Duodenal mucosa (tissue), 2 donors: Measurements from ENCODE around the gene FOXL1.

Source experiments
- H3K27ac ChIP-seq: one replicate; pipeline ENCODE4 v1.7.0; 2013; ENCODE audit warnings: low read depth, low read length
- H3K27me3 ChIP-seq, 2 donors: one replicate each; pipeline ENCODE4 v1.7.0; 2013; ENCODE audit warnings: low read length in 2 of 2, control low read depth in 1 of 2; ENCODE audit not compliant: insufficient read depth in 2 of 2, control insufficient read depth in 1 of 2
- H3K36me3 ChIP-seq, 2 donors: one replicate each; pipeline ENCODE4 v1.7.0; 2013; ENCODE audit warnings: low read length in 2 of 2, control low read depth in 1 of 2; ENCODE audit not compliant: insufficient read depth in 2 of 2, control insufficient read depth in 1 of 2
- H3K4me1 ChIP-seq, 2 donors: one replicate each; pipeline ENCODE4 v1.7.0; 2013; ENCODE audit warnings: low read length in 2 of 2, control low read depth in 1 of 2; ENCODE audit not compliant: insufficient read depth in 2 of 2, control insufficient read depth in 1 of 2
- H3K4me3 ChIP-seq, 2 donors: one replicate each; pipeline ENCODE4 v1.7.0; 2013; ENCODE audit warnings: low read length in 2 of 2, low read depth in 1 of 2
- H3K9ac ChIP-seq, 2 donors: one replicate each; pipeline ENCODE4 v1.7.0; 2013; ENCODE audit warnings: low read length in 2 of 2, low read depth in 1 of 2
- H3K9me3 ChIP-seq, 2 donors: one replicate each; pipeline ENCODE4 v1.7.0; 2013; ENCODE audit warnings: low read length in 2 of 2, control low read depth in 1 of 2; ENCODE audit not compliant: control insufficient read depth in 1 of 2

FOXL1 gene

GRCh38 chr16:86630471-86630870 lies 52.1 kb downstream of the FOXL1 start:
- H3K27ac ChIP-seq, result no peak overlapping the region
- H3K9ac ChIP-seq, result no peak overlapping the region
- no peaks in the 10 kb centered on the region for H3K36me3 ChIP-seq
- H3K4me1 ChIP-seq, result no peaks in the 10 kb centered on the region
- no peaks in the 10 kb centered on the region for H3K27me3 ChIP-seq
- no peak overlapping the region for H3K4me3 ChIP-seq
- H3K9me3 ChIP-seq, result no peaks in the 10 kb centered on the region

- no peak overlapping the region for H3K27ac ChIP-seq
- no peak overlapping the region for H3K9ac ChIP-seq
- no peak overlapping the region for H3K4me3 ChIP-seq
- H3K9me3 ChIP-seq, result no peaks in the 10 kb centered on the region
- H3K36me3 ChIP-seq, result no peaks in the 10 kb centered on the region
- H3K27me3 ChIP-seq, result no peaks in the 10 kb centered on the region
- H3K4me1 ChIP-seq, result no peaks in the 10 kb centered on the region
Measured at GRCh38 chr16:86631444-86631843, 53.1 kb downstream of the FOXL1 start.
